Measurements from ENCODE around the gene MAPKAP1.

The MAPKAP1 gene

GRCh38 chr9:125564631-125565030 lies 142.4 kb downstream of the MAPKAP1 start:
- Histone ChIP-seq H3K9me3 (ENCODE audit: insufficient read depth, low read length, severe bottlenecking) (no peaks in the 10 kb centered on the region), H3K4me2 (ENCODE audit: insufficient read depth, low read length) (no peak overlapping the region), H3K9ac (ENCODE audit: low read depth, low read length) (no peak overlapping the region), H4K20me1 (ENCODE audit: insufficient read depth, low read length) (no peaks in the 10 kb centered on the region), H3K79me2 (ENCODE audit: insufficient read depth, low read length) (no peaks in the 10 kb centered on the region), H2AFZ (ENCODE audit: low read depth, low read length) (no peak overlapping the region), H3K27ac (ENCODE audit: low read length) (no peak overlapping the region), H3K27me3 (ENCODE audit: insufficient read depth, low read length, poor library complexity) (no peaks in the 10 kb centered on the region), H3K4me1 (ENCODE audit: insufficient read depth, low read length) (no peaks in the 10 kb centered on the region), H3K4me3 (ENCODE audit: low read depth in 1 of 2, low read length in 2 of 2) (no peak overlapping the region), H3K36me3 (ENCODE audit: insufficient read depth, low read length) (peaks cover 2% of the 10 kb centered on the region; the same call in 1 of the 2 replicates)
- TF ChIP-seq EZH2 (IDR thresholded peaks at IDR 0.05; ENCODE audit: borderline replicate concordance, low read depth, low read length, severe bottlenecking) (no peak), CTCF (IDR thresholded peaks at IDR 0.05; ENCODE audit: borderline replicate concordance, extremely low read depth, low read length, poor library complexity, severe bottlenecking) (no peak)
- no peak for ATAC-seq (ENCODE audit: insufficient read depth, low read depth)
- no peak for DNase-seq

GRCh38 chr9:125561509-125562148 lies 145.4 kb downstream of the MAPKAP1 start:
- no peak for ATAC-seq (ENCODE audit: insufficient read depth, low read depth)

GRCh38 chr9:125559894-125560293 lies 147.1 kb downstream of the MAPKAP1 start:
- Histone ChIP-seq H3K27me3 (ENCODE audit: insufficient read depth, low read length, poor library complexity) (no peaks in the 10 kb centered on the region), H3K79me2 (ENCODE audit: insufficient read depth, low read length) (no peaks in the 10 kb centered on the region), H3K36me3 (ENCODE audit: insufficient read depth, low read length) (peaks cover 36% of the 10 kb centered on the region), H4K20me1 (ENCODE audit: insufficient read depth, low read length) (no peaks in the 10 kb centered on the region), H3K9me3 (ENCODE audit: insufficient read depth, low read length, severe bottlenecking) (no peaks in the 10 kb centered on the region), H2AFZ (ENCODE audit: low read depth, low read length) (no peak overlapping the region), H3K4me1 (ENCODE audit: insufficient read depth, low read length) (no peaks in the 10 kb centered on the region), H3K4me2 (ENCODE audit: insufficient read depth, low read length) (no peak overlapping the region), H3K4me3 (ENCODE audit: low read depth in 1 of 2, low read length in 2 of 2) (no peak overlapping the region), H3K27ac (ENCODE audit: low read length) (no peak overlapping the region), H3K9ac (ENCODE audit: low read depth, low read length) (no peak overlapping the region)
- DNase-seq, result no peak
- no peak for ATAC-seq (ENCODE audit: insufficient read depth, low read depth)
- TF ChIP-seq EZH2 (IDR thresholded peaks at IDR 0.05; ENCODE audit: borderline replicate concordance, low read depth, low read length, severe bottlenecking), result no peak
- no peak for TF ChIP-seq CTCF (IDR thresholded peaks at IDR 0.05; ENCODE audit: borderline replicate concordance, extremely low read depth, low read length, poor library complexity, severe bottlenecking)

More at GRCh38 chr9:125561509-125562148, 145.4 kb downstream of the MAPKAP1 start:
- Histone ChIP-seq H3K4me3 (ENCODE audit: low read depth in 1 of 2, low read length in 2 of 2) (no peak overlapping the region), H3K9ac (ENCODE audit: low read depth, low read length) (no peak overlapping the region), H2AFZ (ENCODE audit: low read depth, low read length) (no peak overlapping the region), H3K27me3 (ENCODE audit: insufficient read depth, low read length, poor library complexity) (no peaks in the 10 kb centered on the region), H3K4me2 (ENCODE audit: insufficient read depth, low read length) (no peak overlapping the region), H3K27ac (ENCODE audit: low read length) (no peak overlapping the region), H3K9me3 (ENCODE audit: insufficient read depth, low read length, severe bottlenecking) (no peaks in the 10 kb centered on the region), H4K20me1 (ENCODE audit: insufficient read depth, low read length) (no peaks in the 10 kb centered on the region), H3K4me1 (ENCODE audit: insufficient read depth, low read length) (no peaks in the 10 kb centered on the region), H3K79me2 (ENCODE audit: insufficient read depth, low read length) (no peaks in the 10 kb centered on the region), H3K36me3 (ENCODE audit: insufficient read depth, low read length) (peaks cover 25% of the 10 kb centered on the region)
- TF ChIP-seq CTCF (IDR thresholded peaks at IDR 0.05; ENCODE audit: borderline replicate concordance, extremely low read depth, low read length, poor library complexity, severe bottlenecking), result no peak
- DNase-seq, result no peak

All from DND-41 (cell line).